ENCODE measurements around the gene CCNJL.
A peak's percentile ranks its signal among the peaks of the same experiment; 100 is the strongest.

The CCNJL gene

GRCh38 chr5:160287378-160288051 lies 24.8 kb downstream of the CCNJL start:
- DNase-seq: peak; percentile 83

DNA sequence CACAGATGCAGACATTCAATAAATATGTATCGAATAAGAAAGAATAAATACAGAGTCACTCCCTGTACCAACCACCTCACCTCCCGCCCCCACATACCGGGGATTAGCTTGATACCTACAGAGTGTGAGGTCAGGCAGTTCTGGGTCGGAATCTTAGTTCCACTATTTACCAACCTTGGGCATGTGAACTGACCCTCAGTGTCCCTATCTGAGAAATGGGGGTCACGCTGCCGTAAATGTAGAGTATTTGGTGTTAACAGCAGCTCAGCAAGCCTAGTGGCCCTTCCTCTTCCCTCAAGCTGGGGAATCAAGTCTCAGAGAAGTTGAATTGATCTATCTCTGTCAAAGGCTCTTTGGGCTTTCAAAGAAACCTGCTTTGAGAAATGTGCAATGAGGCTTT lies 25.4 kb downstream of the CCNJL start:
- DNase-seq: no peak

DNA sequence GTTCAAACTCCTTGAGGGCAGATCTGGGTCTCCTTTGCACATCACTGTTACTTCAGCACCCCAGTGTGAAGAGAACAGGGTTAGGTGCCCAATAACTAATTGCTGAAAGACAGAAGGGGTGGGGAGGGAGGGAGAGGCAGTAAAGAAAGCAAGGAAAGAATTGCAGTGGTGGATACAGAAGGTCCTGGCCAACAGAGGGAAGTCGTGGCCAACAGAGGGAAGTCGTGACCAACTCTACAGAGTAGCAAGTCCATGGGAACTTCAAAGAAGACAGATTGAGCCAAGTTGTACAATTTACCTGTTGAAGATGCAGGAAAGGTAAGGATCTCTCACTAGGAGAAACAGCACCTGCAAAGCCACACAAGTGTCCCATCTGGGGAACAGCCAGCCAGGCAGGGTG lies 27.0 kb downstream of the CCNJL start:
- DNase-seq: no peak

DNA sequence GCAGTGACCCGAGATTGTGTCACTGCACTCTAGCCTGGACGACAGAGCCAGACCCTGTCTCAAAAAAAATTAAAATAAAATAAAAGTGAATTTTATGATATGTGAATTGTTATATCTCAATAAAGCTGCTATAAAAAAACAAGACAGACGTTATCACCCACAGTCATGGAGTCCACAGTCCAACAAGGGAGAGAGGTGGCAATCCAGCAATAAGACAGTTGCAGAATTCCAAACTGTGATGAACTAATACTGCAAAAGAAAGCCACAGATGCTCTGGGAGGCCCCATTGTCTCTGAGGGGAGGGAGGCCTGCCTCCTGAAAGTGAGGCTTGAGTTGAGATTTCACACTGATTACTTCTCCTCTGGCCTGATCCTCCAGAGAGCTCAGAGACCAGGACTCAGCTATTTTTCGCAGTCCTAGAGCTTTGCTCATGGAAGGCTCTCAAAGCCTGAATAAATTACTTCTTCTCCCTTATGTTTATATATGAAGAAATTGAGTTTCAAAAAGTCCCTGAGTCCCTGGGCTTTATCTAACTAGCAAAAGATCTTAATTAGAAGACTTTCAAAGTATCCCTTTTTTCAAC lies 28.0 kb downstream of the CCNJL start:
- DNase-seq: no peak

DNA sequence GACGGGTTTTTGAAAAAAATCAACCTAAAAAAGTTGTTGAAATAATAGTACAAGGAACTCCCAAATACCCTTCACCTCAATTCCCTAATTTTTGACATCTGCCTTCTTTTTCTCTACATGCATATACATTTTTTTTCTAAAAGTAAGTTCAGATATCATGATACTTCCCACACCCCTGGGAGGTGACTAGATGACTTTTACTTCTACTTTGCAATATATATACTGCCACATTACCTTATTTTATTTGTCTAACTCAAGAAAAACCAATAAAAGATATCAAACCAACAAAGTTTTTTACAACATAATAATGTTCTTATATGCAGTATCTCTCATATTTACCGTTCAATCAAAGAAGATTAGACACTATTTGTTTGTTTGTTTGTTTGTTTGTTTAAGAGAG lies 31.1 kb downstream of the CCNJL start:
- no peak for DNase-seq

DNA sequence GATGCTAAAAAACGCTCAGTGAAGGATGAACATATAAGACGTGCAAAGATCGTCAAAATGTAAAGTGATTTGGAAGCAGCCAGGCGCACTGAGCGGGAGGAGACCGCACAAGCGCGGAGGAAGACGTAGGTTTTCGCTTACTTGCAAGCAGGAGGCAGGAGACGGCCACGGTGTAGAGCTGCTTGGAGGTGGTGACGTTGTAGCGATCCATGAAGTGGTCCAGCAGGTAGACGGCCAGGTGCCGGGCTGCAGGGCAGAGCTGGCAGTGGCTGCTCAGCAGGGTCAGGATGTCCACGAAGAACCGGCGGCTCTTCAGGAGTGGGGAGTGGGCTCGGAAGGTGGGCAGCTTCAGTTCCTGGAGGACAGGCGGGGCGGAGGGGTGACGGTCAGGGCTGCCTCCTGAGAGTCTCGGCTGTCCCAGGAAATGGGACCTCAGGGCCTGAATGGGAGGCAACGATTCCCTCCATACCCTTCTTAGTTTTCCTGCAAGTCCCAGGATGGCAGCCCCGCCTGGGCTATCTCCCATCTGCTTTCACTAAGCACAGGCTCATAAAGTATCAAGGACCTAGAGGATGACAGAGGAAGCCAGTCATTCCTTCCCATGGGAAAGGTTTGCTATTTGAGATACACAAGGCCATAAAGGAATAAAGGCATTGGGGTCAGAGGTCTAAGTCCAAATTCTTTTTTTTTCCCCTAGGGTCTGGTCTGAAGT lies 31.8 kb downstream of the CCNJL start:
- no peak for DNase-seq

DNA sequence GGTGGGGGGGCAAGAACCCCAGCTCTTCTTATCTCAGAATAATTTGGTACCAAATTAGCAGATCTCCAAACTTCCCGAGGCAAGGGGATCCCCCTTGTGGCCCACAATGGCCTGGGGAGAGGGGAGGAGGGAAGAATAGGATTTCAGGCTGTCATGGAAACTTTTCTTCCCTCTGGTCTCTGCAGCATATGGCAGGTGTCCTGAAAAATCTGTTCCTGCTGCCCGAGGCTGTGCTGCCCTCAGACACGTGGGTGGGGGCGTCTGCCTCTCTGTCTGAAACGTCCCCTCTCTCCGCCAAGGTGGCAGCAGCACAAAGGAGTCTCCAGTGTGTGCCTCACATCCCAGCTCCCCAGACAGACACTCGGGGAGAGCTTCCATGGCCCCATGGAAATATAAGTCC lies 34.0 kb downstream of the CCNJL start:
- no peak for DNase-seq

GRCh38 chr5:160274483-160274931 lies 37.9 kb downstream of the CCNJL start:
- no peak for DNase-seq

- no peak for DNase-seq
These were observed 39.5 kb downstream of the CCNJL start for GRCh38 chr5:160272889-160273288.

DNA sequence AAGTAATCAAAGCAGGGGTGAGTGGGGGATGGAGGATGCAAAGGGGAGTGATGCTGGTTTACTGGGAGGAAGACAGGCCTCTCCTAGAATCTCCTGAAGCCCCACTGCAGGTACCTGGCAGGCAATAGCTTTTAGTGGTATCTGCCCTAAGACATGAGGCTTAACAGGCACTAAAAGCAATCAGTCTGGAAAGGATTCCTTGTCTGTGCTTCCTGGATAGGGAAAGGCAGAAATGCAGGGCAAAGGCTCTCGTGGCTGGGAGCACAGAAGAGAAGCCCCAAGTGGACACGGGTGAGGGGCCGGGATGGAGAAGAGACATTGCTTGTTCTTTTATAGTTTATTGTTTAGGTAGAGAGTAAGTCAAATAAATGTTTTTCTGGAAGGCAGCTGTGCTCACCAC lies 40.1 kb downstream of the CCNJL start:
- no peak for DNase-seq

DNA sequence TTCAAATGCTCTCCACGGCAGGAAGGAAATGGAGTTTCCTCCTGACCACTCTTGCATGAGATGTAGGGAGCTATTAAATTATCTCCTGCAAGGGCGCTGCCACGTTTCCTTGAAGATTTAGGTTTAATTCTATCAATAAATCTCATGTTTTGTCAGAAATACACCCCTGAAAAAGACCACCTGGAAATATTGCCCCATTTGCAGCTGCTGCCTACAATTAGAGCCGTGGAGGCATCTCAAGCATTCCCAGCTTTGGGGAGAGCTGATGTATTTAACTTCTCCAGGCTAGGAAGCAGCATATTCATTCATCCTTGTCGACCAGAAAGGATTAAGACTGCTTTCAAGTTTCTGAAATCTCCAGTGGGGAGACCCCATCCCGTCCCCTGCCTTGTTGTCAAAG lies 40.5 kb downstream of the CCNJL start:
- DNase-seq: no peak

DNA sequence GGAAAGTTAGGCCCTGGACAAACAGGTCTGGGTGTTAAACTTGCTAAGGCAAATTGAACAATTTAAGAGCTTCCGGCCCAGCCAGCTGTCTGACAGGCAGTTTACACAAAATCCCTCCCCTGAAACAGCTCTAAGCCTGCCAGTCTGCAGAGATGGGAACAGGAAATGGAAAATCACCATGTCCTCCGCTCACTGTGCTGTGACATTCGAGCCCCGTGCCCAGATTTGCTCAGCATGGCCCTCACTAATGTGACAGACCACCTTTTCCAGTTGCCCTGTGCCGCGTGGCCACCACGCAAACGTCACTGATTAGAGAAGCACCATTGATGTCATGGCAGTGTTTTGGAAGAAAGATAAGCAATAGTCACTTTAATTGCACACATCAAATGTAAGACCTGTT lies 41.0 kb downstream of the CCNJL start:
- DNase-seq: no peak

DNA sequence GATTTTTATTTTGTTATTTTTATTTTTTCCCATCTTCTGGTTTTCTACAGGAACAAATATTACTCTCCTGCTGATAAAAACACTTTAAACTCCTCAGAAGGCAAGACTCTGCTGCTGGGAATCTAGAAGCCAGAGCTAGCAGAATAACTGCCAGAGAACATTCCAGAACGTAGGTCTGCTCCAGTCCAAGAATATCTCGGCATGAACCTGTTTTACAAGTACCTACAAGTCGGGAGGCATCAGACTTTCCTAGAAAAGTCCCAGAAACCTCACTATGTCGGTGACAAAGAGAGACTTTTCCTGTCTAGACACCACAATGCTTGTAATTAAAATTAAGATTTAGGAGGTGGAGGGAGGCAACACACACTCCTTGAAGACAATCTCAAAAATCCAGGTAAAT lies 41.7 kb downstream of the CCNJL start:
- no peak for DNase-seq

- DNase-seq: no peak
These were observed 43.3 kb downstream of the CCNJL start for GRCh38 chr5:160269017-160269416.

DNA sequence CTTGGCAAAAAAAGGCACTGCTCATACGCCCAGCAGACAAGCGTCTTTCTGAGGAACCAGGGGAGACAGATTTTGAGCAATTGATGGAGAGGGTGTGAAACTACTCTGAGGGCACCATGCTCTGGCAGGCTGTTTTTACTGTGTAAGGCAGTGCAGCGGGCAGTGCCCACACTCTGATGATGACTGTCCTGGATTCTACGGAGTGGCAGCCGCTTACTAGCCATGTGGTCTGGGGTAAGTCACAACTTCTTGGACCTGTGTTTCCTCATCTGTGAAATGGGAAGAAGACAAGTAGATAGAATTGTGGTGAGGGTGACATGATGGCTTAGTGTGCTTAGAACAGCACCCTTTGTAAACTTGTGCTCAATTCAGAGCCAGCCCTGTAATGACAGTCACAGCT lies 44.2 kb downstream of the CCNJL start:
- DNase-seq: no peak

DNA sequence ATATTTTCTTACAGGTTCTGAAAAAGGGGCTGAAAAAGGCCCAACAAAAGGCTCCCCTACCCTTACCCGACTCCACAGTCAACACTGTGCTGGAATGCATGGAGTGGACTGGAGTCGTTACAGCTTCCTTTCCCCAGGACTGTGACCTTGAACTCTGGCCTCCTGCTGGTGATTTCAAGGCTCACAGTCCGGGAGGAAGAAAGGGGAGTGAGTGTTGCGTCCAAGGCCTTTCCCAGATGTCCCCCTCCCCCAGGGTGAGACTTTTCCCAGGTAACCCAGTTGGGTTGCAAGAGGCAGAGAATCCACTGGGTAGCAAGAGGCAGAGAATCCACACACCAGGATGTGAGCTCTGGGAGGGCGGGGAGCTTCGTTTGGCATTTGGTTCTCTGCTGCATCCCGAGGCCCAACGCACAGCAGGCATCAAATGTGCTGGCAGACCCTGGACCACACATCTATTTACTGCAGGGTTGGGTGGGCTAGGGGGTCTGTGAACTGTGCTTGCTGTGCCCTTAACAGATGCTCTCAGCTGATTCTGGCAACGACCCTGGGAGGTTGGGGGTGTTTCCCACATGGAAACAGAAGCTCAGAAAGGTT lies 45.5 kb downstream of the CCNJL start:
- no peak for DNase-seq

DNA sequence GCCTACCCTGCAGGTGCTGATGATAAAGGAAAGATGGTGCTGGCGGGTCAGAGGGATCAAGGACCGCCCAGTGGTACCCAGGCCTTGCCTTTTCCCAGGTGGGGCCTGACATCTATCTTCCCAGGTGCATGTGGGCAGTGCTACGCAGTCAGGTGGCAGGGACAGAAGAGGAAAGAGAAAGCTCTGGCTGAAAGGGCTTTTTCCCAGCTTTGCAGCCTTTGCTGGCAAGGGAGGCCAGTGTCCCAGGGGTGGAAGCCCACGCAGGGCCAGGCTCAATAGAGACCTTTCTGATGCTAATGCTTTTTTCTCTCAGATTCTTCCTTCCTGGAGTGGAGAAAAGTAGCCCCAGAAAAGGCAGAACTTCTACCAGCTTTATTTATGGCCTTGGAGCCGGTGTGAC lies 46.3 kb downstream of the CCNJL start:
- DNase-seq: no peak

- DNase-seq: peak; percentile 50
These were observed 49.0 kb downstream of the CCNJL start for GRCh38 chr5:160263326-160263855.

DNA sequence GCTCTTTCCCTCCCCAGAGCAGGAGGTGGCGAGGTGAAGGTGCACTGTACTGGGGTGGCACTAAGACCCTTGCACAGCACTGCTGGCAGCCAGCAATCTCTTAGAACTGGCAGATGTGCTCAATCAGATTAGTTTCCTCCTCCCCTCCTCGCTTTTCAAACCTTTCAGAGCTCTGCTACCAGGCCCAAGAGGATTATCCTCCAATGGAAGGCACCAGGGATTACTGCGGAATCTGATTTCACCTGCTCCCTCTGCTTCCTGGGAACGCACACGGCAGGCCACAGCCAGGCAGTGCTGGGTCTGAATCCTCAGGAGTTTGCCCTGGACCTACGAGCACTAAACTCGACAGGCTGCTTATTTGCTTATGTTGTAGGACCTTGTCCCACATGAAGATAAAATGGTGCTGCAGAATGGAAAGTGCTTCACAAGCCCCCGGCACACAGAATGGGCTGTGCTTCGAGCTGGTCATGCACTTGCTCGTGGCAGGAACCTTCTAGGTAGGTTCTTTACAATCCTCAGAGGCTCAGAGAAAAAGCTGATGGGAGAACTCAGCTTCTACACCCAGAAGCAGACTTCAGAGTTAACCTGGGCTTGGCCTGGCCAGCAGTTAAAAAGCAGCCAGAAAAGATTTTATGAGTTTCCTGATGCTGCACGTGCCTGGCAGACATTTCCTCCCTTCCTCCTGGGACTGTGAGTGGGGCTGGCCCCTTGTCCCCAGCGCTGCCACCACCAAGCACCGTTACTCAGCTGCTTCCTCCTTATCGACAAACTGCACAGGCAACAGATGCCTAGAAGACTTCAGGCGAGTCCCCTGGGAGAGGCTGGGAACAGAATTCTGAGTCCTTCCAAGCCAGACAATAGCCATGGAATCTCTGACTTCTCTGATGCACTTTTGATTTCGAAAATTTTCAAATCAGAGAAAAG lies 50.0 kb downstream of the CCNJL start:
- peak; percentile 69 for DNase-seq

- DNase-seq: peak; percentile 71
These were observed 51.2 kb downstream of the CCNJL start for GRCh38 chr5:160260881-160261815.

GRCh38 chr5:160260006-160260775 lies 52.2 kb downstream of the CCNJL start:
- no peak for DNase-seq
